ENCODE data around the gene NBAS. TPM values are rescaled to one million over a fixed set of nuclear protein-coding genes. Genes with fewer than 3 reads are reported as not detected.
"Not testable (repeated sequence)": the region's sequence is repeated elsewhere in the genome, so short reads cannot be mapped to it uniquely, and the experiment has no call there.

The NBAS gene
- total RNA-seq, 2 experiments from 2014 or later, result 30.5 to 31.1 TPM

DNA sequence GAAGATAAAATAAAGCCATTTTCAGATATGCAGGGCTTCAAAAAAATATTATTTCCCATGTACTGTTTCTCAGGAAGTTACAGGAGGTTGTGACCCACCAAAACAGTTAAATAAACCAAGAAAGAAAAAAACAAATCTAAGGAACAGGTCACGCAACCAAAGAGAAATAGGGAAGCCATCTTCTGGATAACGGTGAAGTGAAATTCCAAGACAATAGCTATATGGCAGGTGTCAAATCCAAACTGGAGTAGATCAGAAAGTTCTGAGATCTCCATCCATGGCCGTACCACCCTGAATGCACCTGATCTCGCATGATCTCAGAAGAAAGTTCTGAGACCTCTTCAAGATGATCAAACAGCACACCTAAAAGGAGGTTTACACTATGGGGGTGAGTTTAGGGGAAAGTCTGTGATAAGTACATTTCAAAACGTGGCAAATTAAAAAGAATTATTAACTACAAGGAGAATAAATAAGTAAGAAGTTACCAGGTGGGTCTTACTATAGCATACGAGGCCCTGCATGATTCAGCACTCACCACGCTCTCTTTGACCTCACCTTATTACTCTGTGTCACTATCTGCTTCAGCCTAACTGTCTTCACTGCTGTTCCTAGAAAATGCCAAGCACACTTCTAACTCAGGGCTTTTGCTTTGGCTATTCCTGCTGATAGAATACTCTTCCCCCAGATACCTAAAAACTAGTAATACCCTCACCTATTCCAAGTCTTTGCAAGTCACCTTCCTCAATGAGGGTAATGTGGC lies 29.9 kb downstream of the NBAS start:
- Mint-ChIP-seq H3K4me1 (no peaks in the 10 kb centered on the region), H3K4me3 (no peak overlapping the region), H3K36me3 (ENCODE audit: low read depth) (peaks cover 40% of the 10 kb centered on the region)

GRCh38 chr2:15527074-15527739 lies 33.9 kb downstream of the NBAS start:
- Mint-ChIP-seq H3K27ac (no peak overlapping the region), H3K4me3 (no peak overlapping the region), H3K27me3 (no peaks in the 10 kb centered on the region), H3K4me1 (no peaks in the 10 kb centered on the region), H3K9me3 (no peaks in the 10 kb centered on the region), H3K36me3 (ENCODE audit: low read depth) (peaks cover 42% of the 10 kb centered on the region)
- DNase-seq, result no peak
- CTCF ChIA-PET, result interaction anchor here (0.6 kb wide), 1 partner anchor 28 kb away, joined by 3 read pairs; no protein-coding TSS in a partner anchor
- POLR2A ChIA-PET, result no interaction called here

More for the DNA sequence above, 29.9 kb downstream of the NBAS start:
- ChIA-PET POLR2A (no interaction called here), CTCF (interaction anchor here (1.3 kb wide), 1 partner anchor 45 kb away, joined by 3 read pairs; no protein-coding TSS in a partner anchor)
- Mint-ChIP-seq H3K27me3 (no peaks in the 10 kb centered on the region), H3K9me3 (no peaks in the 10 kb centered on the region), H3K27ac (no peak overlapping the region)
- no peak for DNase-seq

GRCh38 chr2:15521641-15522181 lies 39.4 kb downstream of the NBAS start:
- Mint-ChIP-seq H3K27ac (no peak overlapping the region), H3K36me3 (ENCODE audit: low read depth) (peaks cover 37% of the 10 kb centered on the region), H3K9me3 (no peaks in the 10 kb centered on the region), H3K4me3 (no peak overlapping the region), H3K4me1 (no peaks in the 10 kb centered on the region), H3K27me3 (no peaks in the 10 kb centered on the region)
- DNase-seq, result no peak
- POLR2A ChIA-PET, result no interaction called here
- CTCF ChIA-PET, result no interaction called here

DNA sequence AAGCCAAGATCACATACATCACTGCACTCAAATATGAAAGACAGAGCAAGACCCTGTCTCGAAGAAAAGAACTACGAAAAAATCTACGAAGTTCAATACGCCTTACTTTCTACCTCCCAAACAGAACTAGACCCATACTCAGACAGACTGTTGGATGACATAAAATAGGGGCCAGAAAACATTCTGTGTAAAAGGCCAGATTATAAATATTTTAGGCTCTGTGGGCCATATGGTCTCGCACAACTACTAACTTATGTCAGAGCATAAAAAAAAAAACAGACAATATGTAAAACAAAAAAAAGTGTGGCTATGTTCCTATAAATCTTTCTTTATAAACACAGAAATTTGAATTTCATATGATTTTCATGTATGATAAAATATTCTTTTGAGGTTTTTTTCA lies 40.8 kb downstream of the NBAS start:
- Mint-ChIP-seq H3K27ac (no peak overlapping the region), H3K4me1 (no peaks in the 10 kb centered on the region), H3K9me3 (no peaks in the 10 kb centered on the region), H3K27me3 (no peaks in the 10 kb centered on the region), H3K36me3 (ENCODE audit: low read depth) (peaks cover 31% of the 10 kb centered on the region), H3K4me3 (no peak overlapping the region)
- CTCF ChIA-PET, result no interaction called here
- POLR2A ChIA-PET, result no interaction called here
- no peak for DNase-seq

- H3K4me1 Mint-ChIP-seq, POLR2A ChIA-PET, H3K4me3 Mint-ChIP-seq, H3K27me3 Mint-ChIP-seq, DNase-seq, H3K9me3 Mint-ChIP-seq, H3K27ac Mint-ChIP-seq, CTCF ChIA-PET: not testable (repeated sequence)
- H3K36me3 Mint-ChIP-seq (ENCODE audit: low read depth), result peaks cover 25% of the 10 kb centered on the region
Observed at GRCh38 chr2:15518759-15519158, 42.4 kb downstream of the NBAS start.

- Mint-ChIP-seq H3K36me3 (ENCODE audit: low read depth) (peaks cover 30% of the 10 kb centered on the region), H3K9me3 (no peaks in the 10 kb centered on the region), H3K4me3 (no peak overlapping the region), H3K27ac (no peak overlapping the region), H3K27me3 (no peaks in the 10 kb centered on the region), H3K4me1 (no peaks in the 10 kb centered on the region)
- DNase-seq, result no peak
- POLR2A ChIA-PET, result no interaction called here
- CTCF ChIA-PET, result no interaction called here
Observed at GRCh38 chr2:15517793-15518192, 43.3 kb downstream of the NBAS start.

- Mint-ChIP-seq H3K9me3 (no peaks in the 10 kb centered on the region), H3K36me3 (ENCODE audit: low read depth) (peaks cover 40% of the 10 kb centered on the region), H3K27ac (no peak overlapping the region), H3K4me1 (no peaks in the 10 kb centered on the region), H3K4me3 (no peak overlapping the region), H3K27me3 (no peaks in the 10 kb centered on the region)
- ChIA-PET POLR2A (no interaction called here), CTCF (interaction anchor here (1.8 kb wide), 1 partner anchor 66 kb away, joined by 4 read pairs; no protein-coding TSS in a partner anchor)
- no peak for DNase-seq
Observed at GRCh38 chr2:15511686-15512085, 49.4 kb downstream of the NBAS start.

- Mint-ChIP-seq H3K36me3 (ENCODE audit: low read depth) (peaks cover 42% of the 10 kb centered on the region), H3K27ac (no peak overlapping the region), H3K27me3 (no peaks in the 10 kb centered on the region), H3K4me3 (no peak overlapping the region), H3K4me1 (peaks cover 2% of the 10 kb centered on the region), H3K9me3 (no peaks in the 10 kb centered on the region)
- CTCF ChIA-PET, result interaction anchor here (1.8 kb wide), 1 partner anchor 67 kb away, joined by 4 read pairs; no protein-coding TSS in a partner anchor
- POLR2A ChIA-PET, result interaction anchor here (0.6 kb wide), 1 partner anchor 611 kb away, joined by 4 read pairs; no protein-coding TSS in a partner anchor
- no peak for DNase-seq
Observed at GRCh38 chr2:15510552-15510951, 50.6 kb downstream of the NBAS start.

DNA sequence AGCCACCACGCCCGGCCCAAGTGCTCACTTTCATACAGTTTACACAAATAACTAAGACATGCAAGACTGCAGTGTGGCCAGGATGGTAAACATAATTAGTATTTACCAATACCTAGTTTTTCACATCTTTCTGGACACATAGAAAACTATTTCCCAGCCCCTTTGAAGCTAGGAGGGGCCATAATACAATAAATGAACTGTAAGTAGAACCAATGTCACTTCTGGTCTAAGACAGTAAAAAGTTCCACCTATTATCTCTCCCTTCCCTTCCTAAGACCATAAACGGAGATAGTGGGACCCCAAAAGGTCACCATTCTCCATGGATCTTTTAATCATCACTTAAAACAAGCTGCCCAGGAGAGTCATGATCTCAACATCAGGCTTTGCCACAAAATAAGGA lies 51.0 kb downstream of the NBAS start:
- Mint-ChIP-seq H3K4me1 (peaks cover 6% of the 10 kb centered on the region), H3K9me3 (no peaks in the 10 kb centered on the region), H3K27ac (no peak overlapping the region), H3K27me3 (no peaks in the 10 kb centered on the region), H3K4me3 (no peak overlapping the region), H3K36me3 (ENCODE audit: low read depth) (peaks cover 46% of the 10 kb centered on the region)
- ChIA-PET CTCF (no interaction called here), POLR2A (interaction anchor here (0.6 kb wide), 1 partner anchor 611 kb away, joined by 4 read pairs; no protein-coding TSS in a partner anchor)
- DNase-seq, result no peak

GRCh38 chr2:15507697-15508096 lies 53.4 kb downstream of the NBAS start:
- Mint-ChIP-seq H3K36me3 (ENCODE audit: low read depth) (peaks cover 57% of the 10 kb centered on the region), H3K27me3 (no peaks in the 10 kb centered on the region), H3K9me3 (no peaks in the 10 kb centered on the region), H3K27ac (no peak overlapping the region), H3K4me3 (no peak overlapping the region), H3K4me1 (peaks cover 7% of the 10 kb centered on the region)
- ChIA-PET POLR2A (no interaction called here), CTCF (no interaction called here)
- DNase-seq, result no peak

DNA sequence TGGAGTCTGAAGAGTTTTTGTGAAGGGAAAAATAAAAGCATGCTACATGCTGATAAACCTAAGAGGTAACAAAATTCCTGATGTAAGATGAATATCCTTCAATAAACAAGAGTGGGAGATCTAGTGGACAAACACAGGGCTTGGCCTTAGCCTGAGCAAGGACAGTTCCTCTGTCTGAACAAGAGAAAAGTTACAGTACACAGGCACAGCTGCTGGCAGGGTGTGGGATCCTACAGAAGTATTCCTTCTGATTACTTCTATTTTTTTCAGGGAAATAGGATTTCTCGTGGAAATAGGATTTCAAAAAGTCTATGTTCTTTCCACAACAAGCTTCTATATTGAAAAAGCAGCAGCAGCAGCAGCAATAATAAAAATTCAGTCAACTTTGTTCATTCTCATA lies 54.1 kb downstream of the NBAS start:
- peaks cover 59% of the 10 kb centered on the region for H3K36me3 Mint-ChIP-seq (ENCODE audit: low read depth)
- H3K4me3 Mint-ChIP-seq, result no peak overlapping the region
- ChIA-PET POLR2A (no interaction called here), CTCF (no interaction called here)
- H3K27ac Mint-ChIP-seq, result no peak overlapping the region
- H3K27me3 Mint-ChIP-seq, result no peaks in the 10 kb centered on the region
- H3K4me1 Mint-ChIP-seq, result peaks cover 7% of the 10 kb centered on the region
- DNase-seq, result no peak
- H3K9me3 Mint-ChIP-seq, result no peaks in the 10 kb centered on the region

DNA sequence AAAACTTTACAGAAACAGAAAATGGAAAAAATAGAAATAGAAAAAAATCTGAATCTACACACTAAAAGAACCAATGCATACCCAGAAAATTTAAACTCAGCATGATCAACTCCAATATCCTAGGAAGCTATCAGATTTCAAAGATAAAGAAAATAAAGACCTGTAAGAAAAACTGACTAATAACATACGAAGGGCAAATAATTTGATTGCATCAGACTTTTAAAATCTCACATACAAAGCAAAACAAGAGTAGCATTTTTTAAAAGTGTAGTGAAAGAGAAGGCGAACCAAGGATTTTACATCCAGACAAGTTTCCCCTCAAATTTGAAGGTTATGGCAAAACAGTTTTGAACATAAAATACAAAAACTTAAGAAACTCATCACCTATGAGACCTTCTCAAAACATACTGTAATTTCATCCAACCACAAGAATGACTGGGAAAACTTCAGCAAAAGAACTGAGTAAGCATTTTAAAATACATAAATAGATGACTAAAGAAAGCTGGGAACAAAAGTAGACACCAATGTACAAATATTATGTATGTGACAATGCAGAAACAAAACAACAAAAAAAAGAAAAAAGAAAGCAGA lies 54.8 kb downstream of the NBAS start:
- DNase-seq, result no peak
- H3K36me3 Mint-ChIP-seq (ENCODE audit: low read depth), result peaks cover 63% of the 10 kb centered on the region
- ChIA-PET CTCF (no interaction called here), POLR2A (no interaction called here)
- H3K4me3 Mint-ChIP-seq, result no peak overlapping the region
- no peaks in the 10 kb centered on the region for H3K27me3 Mint-ChIP-seq
- H3K9me3 Mint-ChIP-seq, result no peaks in the 10 kb centered on the region
- no peak overlapping the region for H3K27ac Mint-ChIP-seq
- H3K4me1 Mint-ChIP-seq, result peaks cover 7% of the 10 kb centered on the region

GRCh38 chr2:15504882-15505663 lies 56.1 kb downstream of the NBAS start:
- H3K9me3 Mint-ChIP-seq, result no peaks in the 10 kb centered on the region
- H3K27me3 Mint-ChIP-seq, result no peaks in the 10 kb centered on the region
- CTCF ChIA-PET, result no interaction called here
- H3K4me1 Mint-ChIP-seq, result peaks cover 7% of the 10 kb centered on the region
- peaks cover 54% of the 10 kb centered on the region for H3K36me3 Mint-ChIP-seq (ENCODE audit: low read depth)
- POLR2A ChIA-PET, result no interaction called here
- no peak overlapping the region for H3K4me3 Mint-ChIP-seq
- no peak overlapping the region for H3K27ac Mint-ChIP-seq
- DNase-seq, result no peak
